Measurements from ENCODE around the gene TAX1BP1.
A peak's percentile ranks its signal among the peaks of the same experiment; 100 is the strongest.

The TAX1BP1 gene

DNA sequence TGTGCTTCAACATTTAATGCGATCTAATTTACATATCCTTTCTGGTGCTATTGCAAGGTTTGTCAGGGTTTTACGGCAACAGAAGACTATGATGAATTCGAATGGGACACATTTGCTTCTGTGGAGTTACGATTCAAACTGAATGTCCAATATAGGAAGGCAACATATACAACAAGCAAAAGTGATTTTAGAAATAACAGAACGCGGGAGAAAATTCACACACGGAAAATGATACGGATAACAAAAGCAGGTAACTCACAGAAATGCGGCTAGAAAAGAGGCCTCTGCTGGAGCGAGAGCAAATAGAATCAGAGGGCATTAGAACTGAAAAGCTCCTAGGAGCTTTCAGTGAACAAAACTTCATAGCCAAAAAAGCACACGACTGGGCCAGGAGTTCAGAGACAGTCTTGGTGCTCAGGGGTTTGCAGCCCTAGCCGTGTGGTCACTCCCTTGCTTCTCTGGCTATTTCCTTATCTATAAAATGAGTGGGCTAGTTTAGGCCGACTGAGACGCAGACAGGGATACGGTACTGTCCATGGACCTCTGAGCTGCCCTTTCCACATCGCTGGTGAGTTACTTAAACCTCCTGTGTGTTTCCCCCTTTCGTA, 557 bp upstream of the TAX1BP1 start:
- TF ChIP-seq, protein P1, sequence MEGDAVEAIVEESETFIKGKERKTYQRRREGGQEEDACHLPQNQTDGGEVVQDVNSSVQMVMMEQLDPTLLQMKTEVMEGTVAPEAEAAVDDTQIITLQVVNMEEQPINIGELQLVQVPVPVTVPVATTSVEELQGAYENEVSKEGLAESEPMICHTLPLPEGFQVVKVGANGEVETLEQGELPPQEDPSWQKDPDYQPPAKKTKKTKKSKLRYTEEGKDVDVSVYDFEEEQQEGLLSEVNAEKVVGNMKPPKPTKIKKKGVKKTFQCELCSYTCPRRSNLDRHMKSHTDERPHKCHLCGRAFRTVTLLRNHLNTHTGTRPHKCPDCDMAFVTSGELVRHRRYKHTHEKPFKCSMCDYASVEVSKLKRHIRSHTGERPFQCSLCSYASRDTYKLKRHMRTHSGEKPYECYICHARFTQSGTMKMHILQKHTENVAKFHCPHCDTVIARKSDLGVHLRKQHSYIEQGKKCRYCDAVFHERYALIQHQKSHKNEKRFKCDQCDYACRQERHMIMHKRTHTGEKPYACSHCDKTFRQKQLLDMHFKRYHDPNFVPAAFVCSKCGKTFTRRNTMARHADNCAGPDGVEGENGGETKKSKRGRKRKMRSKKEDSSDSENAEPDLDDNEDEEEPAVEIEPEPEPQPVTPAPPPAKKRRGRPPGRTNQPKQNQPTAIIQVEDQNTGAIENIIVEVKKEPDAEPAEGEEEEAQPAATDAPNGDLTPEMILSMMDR (conservative IDR thresholded peaks at IDR 0.05), result no peak
- peak overlapping the region; percentile 85 for H3K27ac ChIP-seq

DNA sequence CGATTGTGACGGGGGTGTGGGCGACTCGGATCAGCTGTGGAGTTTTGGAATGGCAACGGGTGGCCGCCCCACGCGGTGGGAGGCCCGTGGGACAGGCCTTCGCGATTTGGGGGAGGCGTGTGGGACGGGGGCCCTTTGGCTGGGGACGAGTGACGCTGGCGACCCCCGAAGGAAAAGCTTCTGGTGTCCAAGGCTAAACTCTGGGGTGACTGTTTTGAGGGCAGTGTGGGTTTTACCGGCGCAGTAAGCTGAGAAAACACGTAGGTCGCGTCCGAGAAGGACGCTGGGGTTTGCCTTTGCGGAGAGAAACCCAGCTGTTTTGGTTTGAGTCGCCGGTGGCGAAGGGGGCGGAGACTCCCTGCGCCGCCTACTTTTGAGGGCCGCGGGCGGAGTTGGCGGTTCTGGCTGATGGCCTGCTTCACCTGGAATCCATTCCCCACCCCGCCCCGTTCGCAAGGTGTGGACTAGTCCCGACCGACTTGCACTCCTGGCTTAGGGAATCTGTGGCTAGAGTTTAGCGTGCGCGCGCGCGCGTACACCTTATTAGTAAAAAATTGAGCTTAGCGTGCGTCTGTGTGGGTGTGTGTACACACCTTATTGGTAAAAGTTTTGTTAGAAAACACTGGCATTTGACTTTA, 606 bp downstream of the TAX1BP1 start:
- TF ChIP-seq, protein P1 (conservative IDR thresholded peaks at IDR 0.05), result no peak
- H3K27ac ChIP-seq, result peak overlapping the region; percentile 85

DNA sequence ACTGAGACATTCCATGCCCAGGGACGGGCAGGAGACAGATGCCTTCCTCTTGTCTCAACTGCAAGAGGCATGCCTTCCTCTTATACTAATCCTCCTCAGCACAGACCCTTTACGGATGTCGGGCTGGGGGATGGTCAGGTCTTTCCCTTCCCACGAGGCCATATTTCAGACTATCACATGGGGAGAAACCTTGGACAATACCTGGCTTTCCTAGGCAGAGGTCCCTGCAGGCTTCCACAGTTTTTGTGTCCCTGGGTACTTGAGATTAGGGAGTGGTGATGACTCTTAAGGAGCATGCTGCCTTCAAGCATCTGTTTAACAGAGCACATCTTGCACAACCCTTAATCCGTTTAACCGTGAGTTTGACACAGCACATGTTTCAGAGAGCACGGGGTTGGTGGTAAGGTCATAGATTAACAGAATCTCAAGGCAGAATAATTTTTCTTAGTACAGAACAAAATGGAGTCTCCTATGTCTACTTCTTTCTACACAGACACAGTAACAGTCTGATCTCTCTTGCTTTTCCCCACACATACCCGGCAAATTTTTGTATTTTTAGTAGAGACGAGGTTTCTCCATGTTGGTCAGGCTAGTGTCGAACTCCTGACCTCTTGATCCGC, 2.2 kb downstream of the TAX1BP1 start:
- peak overlapping the region; percentile 85; the same call in 1 of the 2 replicates for H3K27ac ChIP-seq

DNA sequence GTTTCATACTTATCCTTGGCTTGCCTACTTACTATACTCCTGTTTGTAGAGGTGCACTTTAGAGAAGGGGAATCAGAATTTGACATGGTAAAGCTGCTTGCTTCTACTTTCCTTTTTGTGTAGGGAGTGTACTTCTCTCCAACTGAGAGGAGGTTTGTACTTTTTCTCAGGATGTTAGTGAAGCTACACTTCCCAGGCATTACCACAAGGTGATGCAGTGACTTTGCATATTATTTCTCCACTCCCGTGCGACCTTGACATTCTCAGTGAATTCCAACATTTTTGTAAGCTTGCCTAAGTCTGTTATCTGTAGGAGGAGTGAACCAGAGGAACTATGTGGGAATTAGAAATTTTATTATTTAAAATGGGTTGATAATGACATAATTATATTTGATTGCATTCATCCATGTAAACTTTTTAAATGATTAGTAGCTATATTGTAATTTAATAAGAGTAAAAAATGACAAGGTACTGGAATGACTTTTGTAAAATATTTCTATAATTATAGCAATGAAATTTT, 5.2 kb downstream of the TAX1BP1 start:
- H3K27ac ChIP-seq, result no peak overlapping the region
- TF ChIP-seq, protein P1 (conservative IDR thresholded peaks at IDR 0.05), result peak; percentile 89

DNA sequence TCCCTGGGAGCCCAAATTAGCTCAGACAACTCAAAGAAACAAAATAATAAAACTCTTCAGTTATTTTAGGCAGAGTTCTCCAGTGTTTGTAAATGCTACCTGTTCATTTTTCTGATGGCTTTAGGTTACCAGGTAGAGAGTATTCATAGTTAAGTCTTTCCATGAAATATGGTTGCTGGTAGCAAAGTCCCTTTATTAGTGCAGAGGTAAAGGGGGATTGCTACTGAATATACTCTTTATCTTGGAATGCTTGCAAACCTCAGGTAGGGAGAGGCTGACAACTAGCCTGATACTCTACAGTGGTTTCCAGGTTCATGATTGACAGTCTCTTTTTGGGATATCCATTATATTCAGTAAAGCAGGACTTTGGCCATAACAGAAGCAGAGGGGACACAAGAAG, 6.5 kb downstream of the TAX1BP1 start:
- no peak overlapping the region for H3K27ac ChIP-seq

DNA sequence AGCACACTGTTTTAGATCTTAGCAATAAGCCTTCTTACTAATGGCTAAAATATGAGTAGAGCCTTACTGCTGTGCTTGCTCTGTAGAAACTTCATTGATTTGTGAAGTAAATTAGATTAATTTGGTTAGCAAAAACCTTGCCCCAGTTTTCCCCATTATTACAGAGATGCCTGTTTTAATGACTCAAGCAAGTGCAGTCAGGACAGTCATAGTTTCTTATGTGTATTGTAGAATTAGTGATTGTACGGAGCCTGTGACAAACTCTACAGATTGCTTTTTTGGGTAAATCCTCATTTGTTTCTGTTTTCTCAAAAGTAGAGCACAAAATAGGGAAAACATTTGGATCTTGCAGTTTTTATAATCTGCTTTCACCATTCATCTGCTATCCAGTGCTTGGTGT, 7.0 kb downstream of the TAX1BP1 start:
- TF ChIP-seq, protein P1 (conservative IDR thresholded peaks at IDR 0.05), result no peak
- H3K27ac ChIP-seq, result no peak overlapping the region

More for the DNA sequence above, 6.5 kb downstream of the TAX1BP1 start:
- TF ChIP-seq, protein P1 (conservative IDR thresholded peaks at IDR 0.05), result no peak

DNA sequence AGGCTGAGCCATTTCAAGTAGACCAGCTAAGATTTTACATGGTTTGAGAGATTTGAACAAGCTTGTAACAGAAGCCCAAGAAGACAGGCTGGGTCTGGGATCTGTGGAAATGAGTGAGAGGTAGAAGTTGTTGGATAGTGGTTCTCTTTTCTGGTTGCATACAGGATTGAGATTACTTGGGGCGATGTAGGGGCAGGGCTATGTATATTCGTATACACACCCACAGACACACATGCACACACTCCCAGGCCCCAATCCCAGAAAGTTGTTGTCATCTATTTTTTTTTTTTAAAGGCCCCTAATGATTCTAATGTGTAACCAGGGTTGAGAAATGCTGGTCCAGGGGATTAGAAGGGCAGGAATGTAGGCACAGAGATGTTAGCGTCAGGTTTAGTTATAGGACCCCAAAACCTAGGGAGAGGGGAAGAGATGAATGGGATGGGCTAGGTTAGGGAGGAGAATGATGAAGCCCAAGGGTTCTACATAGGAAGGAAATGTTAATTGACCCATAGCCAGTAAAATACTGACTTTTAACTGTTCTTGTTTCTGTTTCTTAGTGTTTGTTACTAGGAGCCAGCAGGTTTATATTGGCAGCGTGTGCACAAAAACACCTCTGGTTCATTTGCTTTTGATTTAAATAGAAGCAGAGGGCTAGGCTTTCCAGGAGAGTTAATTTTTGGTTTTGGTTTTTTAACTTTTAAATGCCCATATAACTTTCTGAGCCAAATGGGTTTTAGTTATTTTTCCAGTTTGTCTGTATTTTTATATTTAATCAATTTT, 7.8 kb downstream of the TAX1BP1 start:
- TF ChIP-seq, protein P1 (conservative IDR thresholded peaks at IDR 0.05), result no peak
- no peak overlapping the region for H3K27ac ChIP-seq

Data from VCaP (cell line).